ENCODE results near the gene MTHFD2L.

Gene MTHFD2L

DNA sequence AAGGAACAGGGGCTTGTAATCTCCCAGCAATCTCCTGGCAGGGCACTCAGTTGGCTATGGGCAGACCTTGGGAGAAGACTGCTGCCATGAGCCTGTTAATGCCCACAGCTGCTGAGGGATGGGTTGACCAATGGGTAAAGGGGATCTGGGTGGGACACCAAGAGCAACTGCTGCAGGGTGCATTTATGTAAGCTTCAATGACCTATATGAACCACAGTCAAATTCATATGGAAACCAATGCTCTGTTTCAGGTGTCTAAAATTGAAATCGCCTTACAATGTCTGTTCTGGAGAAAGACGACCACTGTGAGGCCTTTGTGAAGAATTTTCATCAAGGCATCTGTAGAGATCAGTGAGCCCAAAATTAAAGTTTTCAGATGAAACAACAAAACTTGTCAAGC is 156.4 kb downstream of the MTHFD2L start:
- DNase-seq (ENCODE audit: extremely low spot score) = no peak
- POLR2A ChIA-PET = no interaction called here
- TF ChIP-seq, protein P1, sequence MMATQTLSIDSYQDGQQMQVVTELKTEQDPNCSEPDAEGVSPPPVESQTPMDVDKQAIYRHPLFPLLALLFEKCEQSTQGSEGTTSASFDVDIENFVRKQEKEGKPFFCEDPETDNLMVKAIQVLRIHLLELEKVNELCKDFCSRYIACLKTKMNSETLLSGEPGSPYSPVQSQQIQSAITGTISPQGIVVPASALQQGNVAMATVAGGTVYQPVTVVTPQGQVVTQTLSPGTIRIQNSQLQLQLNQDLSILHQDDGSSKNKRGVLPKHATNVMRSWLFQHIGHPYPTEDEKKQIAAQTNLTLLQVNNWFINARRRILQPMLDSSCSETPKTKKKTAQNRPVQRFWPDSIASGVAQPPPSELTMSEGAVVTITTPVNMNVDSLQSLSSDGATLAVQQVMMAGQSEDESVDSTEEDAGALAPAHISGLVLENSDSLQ (IDR thresholded peaks at IDR 0.05) = no peak
- TF ChIP-seq NFRKB (IDR thresholded peaks at IDR 0.05) (no peak), HDGF (IDR thresholded peaks at IDR 0.05; ENCODE audit: borderline replicate concordance) (no peak), TARDBP (IDR thresholded peaks at IDR 0.05) (no peak), L3MBTL2 (conservative IDR thresholded peaks at IDR 0.05) (no peak), ELF4 (IDR thresholded peaks at IDR 0.05) (no peak), ZNF384 (IDR thresholded peaks at IDR 0.05) (no peak), LEF1 (IDR thresholded peaks at IDR 0.05; ENCODE audit: borderline replicate concordance) (no peak), BHLHE40 (IDR thresholded peaks at IDR 0.05; ENCODE audit: borderline replicate concordance) (no peak), FOXM1 (IDR thresholded peaks at IDR 0.05; ENCODE audit: borderline replicate concordance) (no peak), FOXA1 (IDR thresholded peaks at IDR 0.05) (no peak), FOXK2 (IDR thresholded peaks at IDR 0.05) (no peak), SUZ12 (IDR thresholded peaks at IDR 0.05) (no peak), SP1 (IDR thresholded peaks at IDR 0.05) (no peak), CTBP1 (IDR thresholded peaks at IDR 0.05; ENCODE audit: borderline replicate concordance) (no peak)
- CTCF ChIA-PET = no interaction called here

DNA sequence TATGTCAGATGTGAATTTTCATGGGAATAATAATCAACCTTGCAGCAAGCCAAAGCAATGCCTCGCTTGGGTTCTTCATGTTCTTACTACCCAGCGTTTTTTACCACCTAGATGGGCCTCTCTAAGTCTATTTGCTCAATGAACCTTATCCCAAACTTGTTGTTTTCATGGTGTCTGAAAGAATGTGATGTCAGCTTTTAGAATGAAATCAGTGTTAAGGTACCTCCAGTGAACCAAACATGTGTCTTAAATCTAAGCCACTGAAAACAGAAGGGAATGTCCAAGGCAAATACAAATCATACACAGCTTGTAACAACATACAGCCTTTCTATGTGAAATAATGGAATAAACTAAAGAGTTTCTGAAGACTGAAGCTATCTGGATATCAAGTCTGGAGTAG is 157.0 kb downstream of the MTHFD2L start:
- ChIA-PET CTCF (interaction anchor here (0.6 kb wide), 1 partner anchor 126 kb away, joined by 5 read pairs; no protein-coding TSS in a partner anchor), POLR2A (no interaction called here)
- no peak for DNase-seq (ENCODE audit: extremely low spot score)
- TF ChIP-seq FOXK2 (IDR thresholded peaks at IDR 0.05) = no peak
- no peak for TF ChIP-seq L3MBTL2 (conservative IDR thresholded peaks at IDR 0.05)
- TF ChIP-seq FOXM1 (IDR thresholded peaks at IDR 0.05; ENCODE audit: borderline replicate concordance) = no peak
- no peak for TF ChIP-seq BHLHE40 (IDR thresholded peaks at IDR 0.05; ENCODE audit: borderline replicate concordance)
- TF ChIP-seq FOXA1 (IDR thresholded peaks at IDR 0.05) = no peak
- TF ChIP-seq ARNT (IDR thresholded peaks at IDR 0.05) = no peak
- TF ChIP-seq TARDBP (IDR thresholded peaks at IDR 0.05) = no peak
- no peak for TF ChIP-seq SP1 (IDR thresholded peaks at IDR 0.05)
- no peak for TF ChIP-seq SUZ12 (IDR thresholded peaks at IDR 0.05)
- no peak for TF ChIP-seq CTBP1 (IDR thresholded peaks at IDR 0.05; ENCODE audit: borderline replicate concordance)
- no peak for TF ChIP-seq ZNF384 (IDR thresholded peaks at IDR 0.05)
- TF ChIP-seq NFRKB (IDR thresholded peaks at IDR 0.05) = no peak
- no peak for TF ChIP-seq LEF1 (IDR thresholded peaks at IDR 0.05; ENCODE audit: borderline replicate concordance)
- TF ChIP-seq HDGF (IDR thresholded peaks at IDR 0.05; ENCODE audit: borderline replicate concordance) = no peak
- TF ChIP-seq ELF4 (IDR thresholded peaks at IDR 0.05) = no peak
- TF ChIP-seq, protein P1 (IDR thresholded peaks at IDR 0.05) = no peak

DNA sequence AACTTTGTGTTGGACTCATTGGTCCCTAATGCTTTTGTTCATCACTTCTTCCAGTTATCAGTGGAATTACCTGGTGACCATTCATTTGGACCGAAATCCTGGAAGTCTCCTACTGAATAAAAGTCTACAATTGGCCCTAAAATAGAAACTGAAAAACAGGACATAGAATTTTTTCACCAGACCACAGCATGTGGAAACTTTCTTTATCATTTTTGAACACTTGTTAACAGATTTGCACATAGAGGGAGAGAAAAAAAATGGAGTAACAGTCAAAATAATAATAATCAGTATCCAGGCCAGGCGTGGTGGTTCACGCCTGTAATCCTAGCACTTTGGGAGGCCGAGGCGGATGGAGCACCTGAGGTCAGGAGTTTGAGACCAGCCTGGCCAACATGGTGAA is 157.5 kb downstream of the MTHFD2L start:
- no peak for DNase-seq (ENCODE audit: extremely low spot score)
- ChIA-PET CTCF (interaction anchor here (0.6 kb wide), 1 partner anchor 126 kb away, joined by 5 read pairs; no protein-coding TSS in a partner anchor), POLR2A (no interaction called here)
- TF ChIP-seq FOXA1 (IDR thresholded peaks at IDR 0.05) (no peak), BHLHE40 (IDR thresholded peaks at IDR 0.05; ENCODE audit: borderline replicate concordance) (no peak), NFRKB (IDR thresholded peaks at IDR 0.05) (no peak), LEF1 (IDR thresholded peaks at IDR 0.05; ENCODE audit: borderline replicate concordance) (no peak), CTBP1 (IDR thresholded peaks at IDR 0.05; ENCODE audit: borderline replicate concordance) (no peak), L3MBTL2 (conservative IDR thresholded peaks at IDR 0.05) (no peak), HDGF (IDR thresholded peaks at IDR 0.05; ENCODE audit: borderline replicate concordance) (no peak), ZNF384 (IDR thresholded peaks at IDR 0.05) (no peak)
- TF ChIP-seq, protein P1 (IDR thresholded peaks at IDR 0.05) = no peak

DNA sequence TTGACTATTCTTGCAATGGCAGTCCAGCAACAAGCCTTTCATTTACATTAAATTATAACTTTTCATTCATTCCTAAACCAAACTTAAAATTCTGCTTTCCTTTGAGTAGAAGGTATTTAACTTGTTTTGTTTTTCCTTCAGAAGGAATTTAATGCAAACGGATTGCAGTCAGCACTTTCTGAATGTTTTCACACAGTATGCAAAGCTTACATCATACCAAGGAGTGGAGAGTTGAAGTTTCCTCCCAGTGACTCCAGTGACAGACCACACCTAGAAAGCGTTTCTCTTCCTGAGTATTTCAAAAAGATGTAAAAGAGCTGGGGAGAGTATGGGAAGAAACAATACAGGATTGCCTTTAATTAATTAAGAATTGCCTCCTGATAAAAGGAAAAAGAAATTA is 158.5 kb downstream of the MTHFD2L start:
- POLR2A ChIA-PET = no interaction called here
- CTCF ChIA-PET = interaction anchor here (0.8 kb wide), 1 partner anchor 127 kb away, joined by 6 read pairs; no protein-coding TSS in a partner anchor
- TF ChIP-seq LEF1 (IDR thresholded peaks at IDR 0.05; ENCODE audit: borderline replicate concordance) (no peak), FOXA1 (IDR thresholded peaks at IDR 0.05) (no peak), CTBP1 (IDR thresholded peaks at IDR 0.05; ENCODE audit: borderline replicate concordance) (no peak), L3MBTL2 (conservative IDR thresholded peaks at IDR 0.05) (no peak), FOXK2 (IDR thresholded peaks at IDR 0.05) (no peak), ELF4 (IDR thresholded peaks at IDR 0.05) (no peak), FOXM1 (IDR thresholded peaks at IDR 0.05; ENCODE audit: borderline replicate concordance) (no peak), BHLHE40 (IDR thresholded peaks at IDR 0.05; ENCODE audit: borderline replicate concordance) (no peak), ZNF384 (IDR thresholded peaks at IDR 0.05) (no peak), SUZ12 (IDR thresholded peaks at IDR 0.05) (no peak), HDGF (IDR thresholded peaks at IDR 0.05; ENCODE audit: borderline replicate concordance) (no peak), TARDBP (IDR thresholded peaks at IDR 0.05) (no peak), NFRKB (IDR thresholded peaks at IDR 0.05) (no peak), ARNT (IDR thresholded peaks at IDR 0.05) (no peak), SP1 (IDR thresholded peaks at IDR 0.05) (no peak)
- TF ChIP-seq, protein P1 (IDR thresholded peaks at IDR 0.05) = no peak
- DNase-seq (ENCODE audit: extremely low spot score) = no peak

DNA sequence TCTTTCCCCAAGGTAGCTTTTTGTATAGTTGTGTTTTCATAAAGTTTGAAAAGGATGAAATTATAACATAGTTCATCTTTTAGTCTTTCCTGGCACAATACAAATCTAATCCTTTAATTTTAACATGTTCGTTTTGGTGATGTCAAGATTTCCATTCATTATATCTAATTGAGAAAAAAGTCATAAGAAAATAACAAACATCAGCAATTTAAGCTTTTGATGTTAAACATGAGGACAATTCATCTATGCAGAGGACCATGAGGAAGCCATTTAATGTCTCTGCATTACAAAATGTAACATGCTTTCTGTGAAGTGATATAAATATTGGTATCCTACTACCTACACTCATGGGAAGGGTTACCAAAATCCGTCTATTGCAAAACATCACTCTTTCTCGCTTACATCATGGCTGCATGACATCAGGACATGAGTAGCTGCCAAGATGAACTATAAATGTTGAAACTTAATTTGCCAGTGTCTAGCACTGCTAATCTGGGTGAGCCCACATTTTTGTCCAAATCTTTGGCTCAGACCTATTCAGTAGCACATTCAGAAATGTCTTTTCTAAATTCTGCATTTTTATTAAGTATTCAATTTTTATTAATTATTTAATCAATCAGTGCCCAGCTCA is 159.8 kb downstream of the MTHFD2L start:
- POLR2A ChIA-PET = no interaction called here
- CTCF ChIA-PET = no interaction called here
- TF ChIP-seq ARNT (IDR thresholded peaks at IDR 0.05) = no peak
- no peak for TF ChIP-seq TARDBP (IDR thresholded peaks at IDR 0.05)
- no peak for TF ChIP-seq FOXA1 (IDR thresholded peaks at IDR 0.05)
- TF ChIP-seq FOXK2 (IDR thresholded peaks at IDR 0.05) = no peak
- no peak for TF ChIP-seq ELF4 (IDR thresholded peaks at IDR 0.05)
- no peak for TF ChIP-seq SUZ12 (IDR thresholded peaks at IDR 0.05)
- no peak for TF ChIP-seq NFRKB (IDR thresholded peaks at IDR 0.05)
- TF ChIP-seq HDGF (IDR thresholded peaks at IDR 0.05; ENCODE audit: borderline replicate concordance) = no peak
- TF ChIP-seq LEF1 (IDR thresholded peaks at IDR 0.05; ENCODE audit: borderline replicate concordance) = no peak
- no peak for TF ChIP-seq BHLHE40 (IDR thresholded peaks at IDR 0.05; ENCODE audit: borderline replicate concordance)
- TF ChIP-seq L3MBTL2 (conservative IDR thresholded peaks at IDR 0.05) = no peak
- TF ChIP-seq FOXM1 (IDR thresholded peaks at IDR 0.05; ENCODE audit: borderline replicate concordance) = no peak
- no peak for DNase-seq (ENCODE audit: extremely low spot score)

Data from HEK293T (cell line).